Measurements from ENCODE around the gene SPTAN1. TPM values are rescaled to one million over a fixed set of nuclear protein-coding genes. Genes with fewer than 3 reads are reported as not detected.
"Not testable (repeated sequence)": the region's sequence is repeated elsewhere in the genome, so short reads cannot be mapped to it uniquely, and the experiment has no call there.

SPTAN1 gene
- total RNA-seq, 1 donor from 2014 or later: 519 TPM

- no peak for DNase-seq (ENCODE audit: low read depth)
Measured at GRCh38 chr9:128631636-128632035, 79.2 kb downstream of the SPTAN1 start.

- no peak for DNase-seq (ENCODE audit: low read depth)
Measured at GRCh38 chr9:128632066-128632465, 79.7 kb downstream of the SPTAN1 start.

- no peak for DNase-seq (ENCODE audit: low read depth)
Measured at GRCh38 chr9:128632486-128632885, 80.1 kb downstream of the SPTAN1 start.

- DNase-seq (ENCODE audit: low read depth): no peak
Measured at GRCh38 chr9:128633057-128633456, 80.7 kb downstream of the SPTAN1 start.

- no peak for DNase-seq (ENCODE audit: low read depth)
Measured at GRCh38 chr9:128633601-128634000, 81.2 kb downstream of the SPTAN1 start.

GRCh38 chr9:128634111-128634510 is 81.7 kb downstream of the SPTAN1 start:
- no peak for DNase-seq (ENCODE audit: low read depth)

- DNase-seq (ENCODE audit: low read depth): no peak
Measured at GRCh38 chr9:128634651-128635262, 82.4 kb downstream of the SPTAN1 start.

- DNase-seq (ENCODE audit: low read depth): peak; percentile 99
Measured at GRCh38 chr9:128635266-128636023, 83.1 kb downstream of the SPTAN1 start.

GRCh38 chr9:128636024-128636390 is 83.6 kb downstream of the SPTAN1 start:
- DNase-seq (ENCODE audit: low read depth): peak; percentile 86

GRCh38 chr9:128636556-128637530 is 84.5 kb downstream of the SPTAN1 start:
- peak; percentile 93 for DNase-seq (ENCODE audit: low read depth)

GRCh38 chr9:128637656-128638055 is 85.3 kb downstream of the SPTAN1 start:
- peak; percentile 97 for DNase-seq (ENCODE audit: low read depth)

- peak; percentile 75 for DNase-seq (ENCODE audit: low read depth)
Measured at GRCh38 chr9:128638580-128638979, 86.2 kb downstream of the SPTAN1 start.

GRCh38 chr9:128640603-128641002 is 88.2 kb downstream of the SPTAN1 start:
- DNase-seq (ENCODE audit: low read depth): no peak

- DNase-seq (ENCODE audit: low read depth): no peak
Measured at GRCh38 chr9:128642675-128643245, 90.4 kb downstream of the SPTAN1 start.

GRCh38 chr9:128643519-128644300 is 91.3 kb downstream of the SPTAN1 start:
- no peak for DNase-seq (ENCODE audit: low read depth)

- not testable (repeated sequence) for DNase-seq (ENCODE audit: low read depth)
Measured at GRCh38 chr9:128648206-128648605, 95.8 kb downstream of the SPTAN1 start.

- DNase-seq (ENCODE audit: low read depth): no peak
Measured at GRCh38 chr9:128651798-128652197, 99.4 kb downstream of the SPTAN1 start.

- no peak for DNase-seq (ENCODE audit: low read depth)
Measured at GRCh38 chr9:128653908-128654307, 101.5 kb downstream of the SPTAN1 start.

GRCh38 chr9:128654481-128654880 is 102.1 kb downstream of the SPTAN1 start:
- no peak for DNase-seq (ENCODE audit: low read depth)

Data from myocyte (in vitro differentiated cells).